ENCODE data around the gene KMT5B. TPM values are rescaled to one million over a fixed set of nuclear protein-coding genes. Genes with fewer than 3 reads are reported as not detected.
A peak's percentile ranks its signal among the peaks of the same experiment; 100 is the strongest.

The KMT5B gene
- total and polyA plus RNA-seq, 2 donors from 2014 or later: 15.8 to 54.2 TPM

GRCh38 chr11:68214173-68215086 is 1.3 kb upstream of the KMT5B start:
- Histone ChIP-seq H3K9me3 (ENCODE audit: control insufficient read depth in 2 of 3, insufficient read depth in 1 of 3, low read length in 3 of 3) (no peaks in the 10 kb centered on the region), H3K27me3 (ENCODE audit: control insufficient read depth, insufficient read depth, low read length) (no peaks in the 10 kb centered on the region), H3K36me3 (ENCODE audit: control insufficient read depth in 2 of 3, insufficient read depth in 3 of 3, low read length in 3 of 3) (no peaks in the 10 kb centered on the region), H3K27ac (ENCODE audit: low read depth in 2 of 2, low read length in 2 of 2) (peak overlapping the region; percentile 98), H3K9ac (ENCODE audit: low read length in 3 of 3) (peak overlapping the region in 2 of 3 donors; percentile 85 to 94), H3K4me1 (ENCODE audit: control insufficient read depth in 2 of 3, insufficient read depth in 2 of 3, low read depth in 1 of 3, low read length in 3 of 3) (peaks cover 0 to 16% (median 16%) of the 10 kb centered on the region in 3 donors), H3K4me3 (ENCODE audit: low read length in 3 of 3) (peak overlapping the region; percentile 51 to 70 (median 68))
- intact Hi-C loops (cut with DNase I): no loop called here
- FAIRE-seq (no peak), DNase-seq (peak in 4 of 5 donors; percentile 25 to 86 (median 56))
- TF ChIP-seq, protein P1, sequence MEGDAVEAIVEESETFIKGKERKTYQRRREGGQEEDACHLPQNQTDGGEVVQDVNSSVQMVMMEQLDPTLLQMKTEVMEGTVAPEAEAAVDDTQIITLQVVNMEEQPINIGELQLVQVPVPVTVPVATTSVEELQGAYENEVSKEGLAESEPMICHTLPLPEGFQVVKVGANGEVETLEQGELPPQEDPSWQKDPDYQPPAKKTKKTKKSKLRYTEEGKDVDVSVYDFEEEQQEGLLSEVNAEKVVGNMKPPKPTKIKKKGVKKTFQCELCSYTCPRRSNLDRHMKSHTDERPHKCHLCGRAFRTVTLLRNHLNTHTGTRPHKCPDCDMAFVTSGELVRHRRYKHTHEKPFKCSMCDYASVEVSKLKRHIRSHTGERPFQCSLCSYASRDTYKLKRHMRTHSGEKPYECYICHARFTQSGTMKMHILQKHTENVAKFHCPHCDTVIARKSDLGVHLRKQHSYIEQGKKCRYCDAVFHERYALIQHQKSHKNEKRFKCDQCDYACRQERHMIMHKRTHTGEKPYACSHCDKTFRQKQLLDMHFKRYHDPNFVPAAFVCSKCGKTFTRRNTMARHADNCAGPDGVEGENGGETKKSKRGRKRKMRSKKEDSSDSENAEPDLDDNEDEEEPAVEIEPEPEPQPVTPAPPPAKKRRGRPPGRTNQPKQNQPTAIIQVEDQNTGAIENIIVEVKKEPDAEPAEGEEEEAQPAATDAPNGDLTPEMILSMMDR (IDR thresholded peaks at IDR 0.05; ENCODE audit: borderline replicate concordance, extremely low read depth, insufficient read depth): no peak

- Histone ChIP-seq H3K27ac (ENCODE audit: low read depth in 2 of 2, low read length in 2 of 2) (peak overlapping the region; percentile 98), H3K36me3 (ENCODE audit: control insufficient read depth in 2 of 3, insufficient read depth in 3 of 3, low read length in 3 of 3) (no peaks in the 10 kb centered on the region), H3K27me3 (ENCODE audit: control insufficient read depth, insufficient read depth, low read length) (no peaks in the 10 kb centered on the region), H3K4me1 (ENCODE audit: control insufficient read depth in 2 of 3, insufficient read depth in 2 of 3, low read depth in 1 of 3, low read length in 3 of 3) (peaks cover 0 to 24% (median 19%) of the 10 kb centered on the region in 3 donors), H3K9ac (ENCODE audit: low read length in 3 of 3) (peak overlapping the region in 2 of 3 donors; percentile 85 to 94), H3K4me3 (ENCODE audit: low read length in 3 of 3) (peak overlapping the region; percentile 51 to 70 (median 68)), H3K9me3 (ENCODE audit: control insufficient read depth in 2 of 3, insufficient read depth in 1 of 3, low read length in 3 of 3) (no peaks in the 10 kb centered on the region)
- TF ChIP-seq, protein P1 (IDR thresholded peaks at IDR 0.05; ENCODE audit: borderline replicate concordance, extremely low read depth, insufficient read depth): no peak
- FAIRE-seq: no peak
- intact Hi-C loops (cut with DNase I): no loop called here
- peak; percentile 93 to 98 (median 96) for DNase-seq
These were observed 568 bp upstream of the KMT5B start for GRCh38 chr11:68213555-68214172.

DNA sequence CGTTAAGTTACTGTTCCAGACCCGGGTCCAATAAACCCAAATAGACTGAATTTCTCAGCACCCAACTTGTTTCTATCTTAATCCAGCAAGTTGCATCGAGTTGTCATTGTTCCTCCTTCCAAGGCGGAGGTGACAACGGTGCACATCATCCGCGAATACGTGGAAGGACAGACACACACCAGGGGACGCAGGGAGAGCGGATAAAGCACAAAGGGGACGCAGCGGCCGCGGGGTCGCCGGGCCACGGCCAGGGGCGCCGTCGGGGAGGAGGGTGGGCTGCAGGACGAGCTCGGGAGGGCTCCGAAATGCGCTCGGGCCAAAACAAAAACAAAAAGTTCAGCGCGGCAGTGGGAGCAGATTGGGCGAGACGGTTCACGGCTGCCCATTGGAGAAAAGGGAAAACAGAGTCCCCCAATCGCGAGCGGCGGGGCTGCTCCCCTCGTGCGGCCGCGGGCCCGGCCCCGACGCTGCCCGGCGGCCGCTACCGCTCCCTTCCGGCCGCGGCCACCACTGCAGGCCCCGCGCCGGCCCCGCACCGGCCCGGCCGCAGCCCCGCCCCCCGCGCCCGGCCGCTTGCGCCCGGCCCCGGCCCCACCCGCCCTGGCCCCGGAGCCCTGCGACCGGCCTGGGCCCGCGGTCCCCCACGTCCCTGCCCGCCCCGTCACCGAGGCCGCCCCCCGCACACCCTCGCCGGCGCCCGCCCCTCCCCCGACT is 518 bp downstream of the KMT5B start:
- no peaks in the 10 kb centered on the region for H3K36me3 ChIP-seq (ENCODE audit: control insufficient read depth in 2 of 3, insufficient read depth in 3 of 3, low read length in 3 of 3)
- TF ChIP-seq, protein P1 (IDR thresholded peaks at IDR 0.05; ENCODE audit: borderline replicate concordance, extremely low read depth, insufficient read depth): peak; percentile 46
- peak; percentile 71 to 88 (median 84) for DNase-seq
- H3K9ac ChIP-seq (ENCODE audit: low read length in 3 of 3): peak overlapping the region; percentile 4 to 90 (median 70)
- FAIRE-seq: no peak
- peak overlapping the region; percentile 66 to 94 (median 88) for H3K4me3 ChIP-seq (ENCODE audit: low read length in 3 of 3)
- no peaks in the 10 kb centered on the region for H3K27me3 ChIP-seq (ENCODE audit: control insufficient read depth, insufficient read depth, low read length)
- H3K27ac ChIP-seq (ENCODE audit: low read depth in 2 of 2, low read length in 2 of 2): peak overlapping the region; percentile 55 to 96
- intact Hi-C loops (cut with DNase I): no loop called here
- H3K9me3 ChIP-seq (ENCODE audit: control insufficient read depth in 2 of 3, insufficient read depth in 1 of 3, low read length in 3 of 3): no peaks in the 10 kb centered on the region
- H3K4me1 ChIP-seq (ENCODE audit: control insufficient read depth in 2 of 3, insufficient read depth in 2 of 3, low read depth in 1 of 3, low read length in 3 of 3): peaks cover 0 to 26% (median 19%) of the 10 kb centered on the region in 3 donors
